Uterus (tissue), 4 donors: Measurements from ENCODE around the gene CLASRP. TPM values are rescaled to one million over a fixed set of nuclear protein-coding genes. Genes with fewer than 3 reads are reported as not detected.

Experiments used
- DNase-seq, 2 donors: peaks; one replicate each; pipeline ENCODE4 v3.0.0-alpha.2; 2019 to 2020
- H3K27ac ChIP-seq, 2 donors: fragments of 200-600 bp; sonication (generic); 1 replicate in 1 of 2; 2 replicates in 1 of 2; pipeline ENCODE4 v1.5.1; 2016 to 2018
- H3K27me3 ChIP-seq, 2 donors: fragments of 200-600 bp; sonication (generic); one replicate each; pipeline ENCODE4 v1.5.1; 2018 to 2019; ENCODE audit warnings: control low read depth in 1 of 2
- H3K36me3 ChIP-seq, 2 donors: fragments of 200-600 bp; sonication (generic); one replicate each; pipeline ENCODE4 v1.5.1; 2019; ENCODE audit warnings: control low read depth in 1 of 2
- H3K4me1 ChIP-seq, 2 donors: fragments of 200-600 bp; sonication (generic); one replicate each; pipeline ENCODE4 v1.5.1; 2018 to 2019; ENCODE audit warnings: control low read depth in 1 of 2
- H3K4me3 ChIP-seq, 2 donors: fragments of 200-600 bp; sonication (generic); 1 replicate in 1 of 2; 2 replicates in 1 of 2; pipeline ENCODE4 v1.5.1; 2018 to 2019; ENCODE audit warnings: mild to moderate bottlenecking in 1 of 2
- H3K9me3 ChIP-seq, 2 donors: fragments of 200-600 bp; sonication (generic); one replicate each; pipeline ENCODE4 v1.5.1; 2019; ENCODE audit warnings: control low read depth in 1 of 2
- CTCF ChIP-seq, 4 experiments: fragments of 200-600 bp in 2 of 4; fragments of 450-650 bp in 2 of 4; sonication (generic) in 2 of 4; IDR thresholded peaks; one replicate each; pipeline ENCODE4 v1.5.1; 2016 to 2019; ENCODE audit warnings: antibody characterized with exemption in 4 of 4, mild to moderate bottlenecking in 2 of 4, moderate library complexity in 1 of 4
- POLR2A ChIP-seq, 2 donors: fragments of 450-650 bp; IDR thresholded peaks; one replicate each; pipeline ENCODE4 v1.6.1; 2016; ENCODE audit warnings: antibody characterized with exemption in 2 of 2, mild to moderate bottlenecking in 1 of 2, moderate library complexity in 1 of 2
- intact Hi-C: fragments of 100-400 bp; cut with DNase I; formaldehyde crosslinking; loops from one replicate; pipeline ENCODE4 v1.15.1; 2023; ENCODE audit warnings: low total_unique reads
- total RNA-seq, 4 donors: library from RNA; depleted of rRNA in 3 of 4; stranded (reverse); fragments of >200 nt in 3 of 4; gene quantifications; one replicate each; pipeline versions ENCODE4 v1.1.0 to v1.2.4, GENCODE V29; 2014 to 2023
- donor health status: DM: yes; HTN: yes; CAD: no.

CLASRP gene
- total RNA-seq, 4 donors from 2014 or later = 36.6 to 107 (median 73.9) TPM

- Histone ChIP-seq H3K27ac (no peak within 1 kb of the TSS), H3K36me3 (no peaks in the 10 kb centered on the region), H3K9me3 (no peaks in the 10 kb centered on the region), H3K4me3 (peak within 1 kb of the TSS; percentile 17 to 22), H3K4me1 (peaks cover 0 to 4% of the 10 kb centered on the region in 2 donors), H3K27me3 (no peaks in the 10 kb centered on the region)
- TF ChIP-seq CTCF (IDR thresholded peaks at IDR 0.05) = no peak
- peak in 1 of 2 donors; percentile 38 for TF ChIP-seq POLR2A (IDR thresholded peaks at IDR 0.05)
- intact Hi-C loops = no loop called here
- peak in 1 of 2 donors; percentile 51 for DNase-seq
Measured at GRCh38 chr19:45076029-45076850, 37.4 kb downstream of the CLASRP start, which contains the start of gene ZNF296. TSS of gene ZNF296 (minus strand) at chr19:45076478. CDS start at chr19:45076373, 105 bp downstream.

GRCh38 chr19:45076851-45077730, 38.2 kb downstream of the CLASRP start:
- no peak overlapping the region for H3K27ac ChIP-seq

GRCh38 chr19:45078390-45079062, 39.7 kb downstream of the CLASRP start:
- Histone ChIP-seq H3K27ac (peak overlapping the region; percentile 57 to 75), H3K27me3 (no peaks in the 10 kb centered on the region), H3K4me1 (peaks cover 0 to 4% of the 10 kb centered on the region in 2 donors), H3K9me3 (no peaks in the 10 kb centered on the region), H3K36me3 (no peaks in the 10 kb centered on the region), H3K4me3 (peak overlapping the region; percentile 78 to 96)
- no peak for TF ChIP-seq CTCF (IDR thresholded peaks at IDR 0.05)
- no peak for TF ChIP-seq POLR2A (IDR thresholded peaks at IDR 0.05)
- DNase-seq = no peak
- intact Hi-C loops = loop anchor here (2.0 kb wide), 1 partner anchor 40 kb away; the partner anchor contains the start of gene CLASRP

More at GRCh38 chr19:45076851-45077730, 38.2 kb downstream of the CLASRP start:
- DNase-seq = no peak
- H3K4me1 ChIP-seq = peaks cover 0 to 4% of the 10 kb centered on the region in 2 donors
- no peaks in the 10 kb centered on the region for H3K27me3 ChIP-seq
- intact Hi-C loops = no loop called here
- TF ChIP-seq CTCF (IDR thresholded peaks at IDR 0.05) (no peak), POLR2A (IDR thresholded peaks at IDR 0.05) (no peak)
- peak overlapping the region in 1 of 2 donors; percentile 22 for H3K4me3 ChIP-seq
- no peaks in the 10 kb centered on the region for H3K36me3 ChIP-seq
- H3K9me3 ChIP-seq = no peaks in the 10 kb centered on the region

- Histone ChIP-seq H3K27ac (peak within 1 kb of the TSS; percentile 57 to 75), H3K4me1 (peaks cover 0 to 4% of the 10 kb centered on the region in 2 donors), H3K4me3 (peak within 1 kb of the TSS; percentile 78 to 96), H3K27me3 (no peaks in the 10 kb centered on the region), H3K9me3 (no peaks in the 10 kb centered on the region), H3K36me3 (no peaks in the 10 kb centered on the region)
- TF ChIP-seq CTCF (IDR thresholded peaks at IDR 0.05) (peak in 2 of 4 experiments; percentile 16 to 18), POLR2A (IDR thresholded peaks at IDR 0.05) (peak in 1 of 2 donors; percentile 42)
- peak; percentile 59 to 67 for DNase-seq
- intact Hi-C loops = loop anchor here (2.0 kb wide), 1 partner anchor 40 kb away; the partner anchor contains the start of gene CLASRP
Measured at GRCh38 chr19:45079063-45079910, 40.4 kb downstream of the CLASRP start, which contains the start of gene GEMIN7. TSS of gene GEMIN7 (plus strand) at chr19:45079260. CDS start at chr19:45090115, 10,855 bp downstream.
